Small intestine (tissue), 7 donors: ENCODE data around the gene FOXF1. TPM values are rescaled to one million over a fixed set of nuclear protein-coding genes. Genes with fewer than 3 reads are reported as not detected.

Experiments
- DNase-seq, 2 donors: peaks; one replicate each; pipeline versions ENCODE4 v3.0.0 to v3.0.0-alpha.2; 2013
- FAIRE-seq: peaks from 2 replicates; lab custom pipeline; 2012; peaks lifted over from hg19 to GRCh38; lab: Jason Lieb, UNC
- H3K27ac ChIP-seq, 3 donors: one replicate each; pipeline ENCODE4 v1.5.1; 2013; ENCODE audit warnings: low read length in 2 of 3, mild to moderate bottlenecking in 2 of 3, control low read depth in 1 of 3, inconsistent platforms in 1 of 3, low read depth in 1 of 3, moderate library complexity in 1 of 3
- H3K27me3 ChIP-seq, 3 donors: one replicate each; pipeline ENCODE4 v1.6.1; 2013; ENCODE audit warnings: low read length in 3 of 3, inconsistent platforms in 1 of 3; ENCODE audit not compliant: control insufficient read depth in 3 of 3, insufficient read depth in 3 of 3
- H3K36me3 ChIP-seq, 3 donors: one replicate each; pipeline ENCODE4 v1.6.1; 2013; ENCODE audit warnings: low read length in 3 of 3, inconsistent platforms in 1 of 3, low read depth in 1 of 3, mild to moderate bottlenecking in 1 of 3, moderate library complexity in 1 of 3; ENCODE audit not compliant: control insufficient read depth in 3 of 3, insufficient read depth in 2 of 3
- H3K4me1 ChIP-seq, 3 donors: one replicate each; pipeline ENCODE4 v1.6.1; 2013; ENCODE audit warnings: low read length in 2 of 3, inconsistent platforms in 1 of 3, low read depth in 1 of 3, mild to moderate bottlenecking in 1 of 3, moderate library complexity in 1 of 3; ENCODE audit not compliant: control insufficient read depth in 3 of 3, insufficient read depth in 2 of 3
- H3K4me3 ChIP-seq, 3 donors: one replicate each; pipeline ENCODE4 v1.5.1; 2013; ENCODE audit warnings: low read length in 3 of 3, control low read depth in 1 of 3, inconsistent platforms in 1 of 3, low read depth in 1 of 3, mild to moderate bottlenecking in 1 of 3, moderate library complexity in 1 of 3
- H3K9me3 ChIP-seq, 2 donors: one replicate each; pipeline ENCODE4 v1.6.1; 2013; ENCODE audit warnings: low read depth in 1 of 2, low read length in 1 of 2; ENCODE audit not compliant: control insufficient read depth in 2 of 2, insufficient read depth in 1 of 2
- WGBS, 3 donors: extraction: QIAGEN DNeasy Blood & Tissue Kit; methylation state at CpG; one replicate each; pipeline ENCODE4 v1.1.7; 2013; 5-methylcytosine and 5-hydroxymethylcytosine counted together
- polyA plus RNA-seq, 4 donors: library from polyadenylated mRNA; stranded (reverse) in 3 of 4; unstranded in 1 of 4; fragments of 200-250 nt in 3 of 4; fragments of 120-200 nt in 1 of 4; gene quantifications; one replicate each; pipeline versions ENCODE4 v1.2.1 to v1.2.3, GENCODE V29; 2013
- donor health status: healthy with polysubstance abuse.
- donor health status: control.
- donor health status: control.
- donor health status: Bipolar disorder and iron deficiency.
- donor health status: healthy.

Gene FOXF1
- polyA plus RNA-seq, 4 donors: 4.6 to 17.4 (median 7.2) TPM; not detected in 1

GRCh38 chr16:86559802-86560305 is 49.5 kb downstream of the FOXF1 start:
- Histone ChIP-seq H3K27ac (no peak overlapping the region), H3K9me3 (no peaks in the 10 kb centered on the region), H3K4me1 (peaks cover 0 to 11% (median 0%) of the 10 kb centered on the region in 3 donors), H3K4me3 (no peak overlapping the region), H3K36me3 (no peaks in the 10 kb centered on the region), H3K27me3 (peaks cover 0 to 17% (median 8%) of the 10 kb centered on the region in 3 donors)
- DNase-seq: no peak
- WGBS, 3 donors: 77 to 89% (median 82%) methylated on average over 9 of the region's 9 CpGs
- no peak for FAIRE-seq

GRCh38 chr16:86562356-86562755 is 52.0 kb downstream of the FOXF1 start:
- no peaks in the 10 kb centered on the region for H3K36me3 ChIP-seq
- H3K4me3 ChIP-seq: no peak overlapping the region
- H3K9me3 ChIP-seq: no peaks in the 10 kb centered on the region
- FAIRE-seq (no peak), DNase-seq (no peak)
- H3K27ac ChIP-seq: no peak overlapping the region
- peaks cover 9 to 39% (median 20%) of the 10 kb centered on the region in 3 donors for H3K27me3 ChIP-seq
- WGBS, 3 donors: 76 to 84% (median 80%) methylated on average over 6 of the region's 6 CpGs
- H3K4me1 ChIP-seq: peaks cover 0 to 5% (median 0%) of the 10 kb centered on the region in 3 donors

DNA sequence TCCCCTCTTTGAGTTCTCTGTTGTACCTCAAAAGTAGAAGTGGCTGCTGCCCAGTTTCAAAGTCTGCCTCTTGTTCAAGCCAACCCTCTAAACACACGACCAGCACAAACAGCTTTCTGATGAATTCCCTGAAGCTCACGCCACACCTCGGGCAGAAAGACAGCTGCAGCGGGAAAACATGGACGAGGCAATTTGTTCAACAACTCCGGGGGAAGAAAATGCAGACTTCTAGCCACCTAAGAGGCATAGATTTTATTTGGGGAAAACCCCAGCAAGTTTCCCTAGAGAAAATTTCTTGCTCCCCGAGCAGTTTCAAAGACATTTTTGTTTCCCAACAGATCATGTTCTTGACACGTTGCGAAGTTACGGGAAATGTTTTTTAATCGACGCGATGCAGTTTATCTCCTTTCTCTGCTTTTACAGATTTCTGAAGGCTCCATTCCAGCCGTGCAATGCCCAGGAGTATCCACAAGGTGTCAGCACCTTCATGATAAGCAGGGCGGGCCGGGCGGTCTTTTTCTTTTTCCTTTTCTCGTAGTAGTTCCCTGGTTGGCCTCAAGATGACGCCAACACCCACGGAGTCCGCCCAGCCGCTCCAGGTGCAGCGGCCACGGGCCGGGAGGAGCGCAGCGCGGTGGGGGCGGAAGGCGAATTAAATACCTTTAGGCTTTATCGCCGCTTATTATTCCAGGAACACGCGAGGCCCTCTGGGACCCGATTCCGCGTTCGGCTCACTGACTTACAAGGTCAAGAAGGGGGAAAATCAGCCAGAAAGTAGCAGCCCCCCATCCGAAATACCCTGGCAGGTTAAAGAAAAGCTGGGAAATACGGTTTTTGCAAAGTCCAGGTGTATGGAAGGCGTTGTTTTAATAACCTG is 53.4 kb downstream of the FOXF1 start:
- peak; percentile 83 to 89 for DNase-seq
- WGBS, 3 donors: 1 to 2% (median 1%) methylated on average over 41 of the region's 41 CpGs
- Histone ChIP-seq H3K27me3 (peaks cover 23 to 47% (median 23%) of the 10 kb centered on the region in 3 donors), H3K9me3 (no peaks in the 10 kb centered on the region), H3K36me3 (no peaks in the 10 kb centered on the region), H3K4me1 (peaks cover 0 to 5% (median 0%) of the 10 kb centered on the region in 3 donors), H3K4me3 (peak overlapping the region in 1 of 3 donors; percentile 9), H3K27ac (no peak overlapping the region)
- FAIRE-seq: no peak

Other genes starting within 250 kb of the FOXF1 start
- gene MTHFSD, start 44.7 kb downstream of the FOXF1 start, polyA plus RNA-seq: 10 to 100 TPM in 2 of 4 donors, 1 to 10 TPM in 2; 7.6 to 22.2 (median 14.5) TPM
- gene FOXC2, start 56.3 kb downstream of the FOXF1 start, polyA plus RNA-seq: under 1 TPM in 2 of 4 donors, not detected in 2; 0.13 to 0.97 TPM
- gene FOXL1, start 68.0 kb downstream of the FOXF1 start, polyA plus RNA-seq: 1 to 10 TPM in 3 of 4 donors, under 1 TPM in 1; 0.22 to 6.3 (median 1.5) TPM